Body of pancreas (tissue), 4 donors: ENCODE data around the gene LANCL2. TPM values are rescaled to one million over a fixed set of nuclear protein-coding genes. Genes with fewer than 3 reads are reported as not detected.
"Not testable (repeated sequence)": the region's sequence is repeated elsewhere in the genome, so short reads cannot be mapped to it uniquely, and the experiment has no call there.

Experiments used
- ATAC-seq: fragments of 150-250 bp; one replicate; pipeline ENCODE4 v1.9.1; 2016
- DNase-seq, 4 donors: peaks; one replicate each; pipeline ENCODE4 v3.0.0-alpha.2; 2019
- H3K27ac ChIP-seq, 4 donors: fragments of 200-600 bp; sonication (generic); 1 replicate in 3 of 4; 2 replicates in 1 of 4; pipeline versions ENCODE4 v1.5.1 to v1.6.1; 2016 to 2019; ENCODE audit warnings: mild to moderate bottlenecking in 1 of 4, mixed read lengths in 1 of 4, moderate library complexity in 1 of 4
- H3K27me3 ChIP-seq, 2 donors: fragments of 200-600 bp; sonication (generic); one replicate each; pipeline ENCODE4 v1.6.0; 2016; ENCODE audit warnings: mild to moderate bottlenecking in 1 of 2
- H3K36me3 ChIP-seq, 2 donors: fragments of 200-600 bp; sonication (generic); replicated peaks in 1 of 2; 2 replicates each; pipeline ENCODE4 v1.5.1; 2016; ENCODE audit warnings: low read depth in 2 of 2; ENCODE audit not compliant: insufficient read depth in 1 of 2
- H3K4me1 ChIP-seq: fragments of 200-600 bp; sonication (generic); one replicate; pipeline ENCODE4 v1.6.0; 2016
- H3K4me3 ChIP-seq, 2 donors: fragments of 200-600 bp; sonication (generic); 1 replicate in 1 of 2; 2 replicates in 1 of 2; pipeline ENCODE4 v1.5.1; 2016 to 2019
- H3K9me3 ChIP-seq, 3 donors: fragments of 200-600 bp; sonication (generic); 1 replicate in 2 of 3; 2 replicates in 1 of 3; pipeline ENCODE4 v1.5.1; 2016
- CTCF ChIP-seq, 7 experiments: fragments of 450-650 bp in 4 of 7; fragments of 200-600 bp in 3 of 7; sonication (generic) in 3 of 7; IDR thresholded peaks; one replicate each; pipeline ENCODE4 v1.5.1; 2016 to 2019; ENCODE audit warnings: antibody characterized with exemption in 7 of 7
- POLR2A ChIP-seq, 3 donors: fragments of 450-650 bp; IDR thresholded peaks; one replicate each; pipeline ENCODE4 v1.6.1; 2016; ENCODE audit warnings: antibody characterized with exemption in 3 of 3, mild to moderate bottlenecking in 2 of 3
- WGBS, 2 donors: methylation state at CpG; one replicate each; pipeline ENCODE4 v1.1.5; 2017; 5-methylcytosine and 5-hydroxymethylcytosine counted together
- intact Hi-C: fragments of 100-400 bp; cut with DNase I; formaldehyde crosslinking; loops from one replicate; pipeline ENCODE4 v1.15.1; 2023
- total RNA-seq, 2 donors: library from RNA; depleted of rRNA; stranded (reverse); fragments of >200 nt; gene quantifications; one replicate each; pipeline ENCODE4 v1.1.0, GENCODE V29; 2016

Gene LANCL2
- total RNA-seq, 2 donors from 2014 or later, result 4.4 to 10.9 TPM

- H3K27ac ChIP-seq, result no peak overlapping the region
- DNase-seq (no peak), ATAC-seq (no peak)
- intact Hi-C loops, result no loop called here
- 94 to 99% methylated on average over 8 of the region's 8 CpGs for WGBS, 2 donors
- no peak for TF ChIP-seq POLR2A (IDR thresholded peaks at IDR 0.05)
- no peak for TF ChIP-seq CTCF (IDR thresholded peaks at IDR 0.05)
- no peak overlapping the region for H3K4me3 ChIP-seq
- H3K27me3 ChIP-seq, result no peaks in the 10 kb centered on the region
- no peaks in the 10 kb centered on the region for H3K36me3 ChIP-seq
- no peaks in the 10 kb centered on the region for H3K4me1 ChIP-seq
- H3K9me3 ChIP-seq, result no peaks in the 10 kb centered on the region
These were observed 103.4 kb downstream of the LANCL2 start for GRCh38 chr7:55468495-55468894.

GRCh38 chr7:55469271-55469681 is 104.1 kb downstream of the LANCL2 start:
- TF ChIP-seq CTCF (IDR thresholded peaks at IDR 0.05) (no peak), POLR2A (IDR thresholded peaks at IDR 0.05) (no peak)
- Histone ChIP-seq H3K36me3 (no peaks in the 10 kb centered on the region), H3K4me1 (no peaks in the 10 kb centered on the region), H3K4me3 (no peak overlapping the region), H3K27ac (no peak overlapping the region), H3K9me3 (no peaks in the 10 kb centered on the region), H3K27me3 (no peaks in the 10 kb centered on the region)
- DNase-seq, result no peak
- intact Hi-C loops, result no loop called here
- no peak for ATAC-seq
- 88 to 97% methylated on average over 2 of the region's 2 CpGs for WGBS, 2 donors

GRCh38 chr7:55469721-55470120 is 104.6 kb downstream of the LANCL2 start:
- DNase-seq, result no peak
- H3K4me3 ChIP-seq, result no peak overlapping the region
- H3K36me3 ChIP-seq, result no peaks in the 10 kb centered on the region
- intact Hi-C loops, result no loop called here
- H3K9me3 ChIP-seq, result no peaks in the 10 kb centered on the region
- no peak overlapping the region for H3K27ac ChIP-seq
- no peaks in the 10 kb centered on the region for H3K4me1 ChIP-seq
- TF ChIP-seq POLR2A (IDR thresholded peaks at IDR 0.05) (no peak), CTCF (IDR thresholded peaks at IDR 0.05) (no peak)
- ATAC-seq, result no peak
- H3K27me3 ChIP-seq, result no peaks in the 10 kb centered on the region
- 58 to 67% methylated on average over 3 of the region's 3 CpGs for WGBS, 2 donors

- intact Hi-C loops, result no loop called here
- TF ChIP-seq CTCF (IDR thresholded peaks at IDR 0.05), result no peak
- TF ChIP-seq POLR2A (IDR thresholded peaks at IDR 0.05), result no peak
- H3K4me1 ChIP-seq, result no peaks in the 10 kb centered on the region
- H3K36me3 ChIP-seq, result no peaks in the 10 kb centered on the region
- no peaks in the 10 kb centered on the region for H3K27me3 ChIP-seq
- no peak for ATAC-seq
- no peaks in the 10 kb centered on the region for H3K9me3 ChIP-seq
- WGBS, 2 donors, result 79 to 83% methylated on average over 2 of the region's 2 CpGs
- H3K4me3 ChIP-seq, result no peak overlapping the region
- no peak for DNase-seq
- no peak overlapping the region for H3K27ac ChIP-seq
These were observed 105.1 kb downstream of the LANCL2 start for GRCh38 chr7:55470261-55470660.

GRCh38 chr7:55471594-55471993 is 106.5 kb downstream of the LANCL2 start:
- ATAC-seq, H3K36me3 ChIP-seq, DNase-seq, H3K9me3 ChIP-seq, H3K27me3 ChIP-seq, H3K4me1 ChIP-seq, H3K4me3 ChIP-seq, intact Hi-C loops, H3K27ac ChIP-seq: not testable (repeated sequence)
- 91% methylated on average over 3 of the region's 9 CpGs; no CpG with 5 or more reads in 1 of the 2 donors for WGBS, 2 donors

- WGBS, 2 donors, result no CpG with 5 or more reads among the region's 14 CpGs
- H3K4me1 ChIP-seq, DNase-seq, H3K4me3 ChIP-seq, H3K27ac ChIP-seq, ATAC-seq, intact Hi-C loops, H3K27me3 ChIP-seq, H3K9me3 ChIP-seq, H3K36me3 ChIP-seq: not testable (repeated sequence)
These were observed 107.3 kb downstream of the LANCL2 start for GRCh38 chr7:55472406-55472805.
